Measurements from ENCODE around the gene CARNS1.
"Not testable (repeated sequence)": the region's sequence is repeated elsewhere in the genome, so short reads cannot be mapped to it uniquely, and the experiment has no call there.

CARNS1 gene

DNA sequence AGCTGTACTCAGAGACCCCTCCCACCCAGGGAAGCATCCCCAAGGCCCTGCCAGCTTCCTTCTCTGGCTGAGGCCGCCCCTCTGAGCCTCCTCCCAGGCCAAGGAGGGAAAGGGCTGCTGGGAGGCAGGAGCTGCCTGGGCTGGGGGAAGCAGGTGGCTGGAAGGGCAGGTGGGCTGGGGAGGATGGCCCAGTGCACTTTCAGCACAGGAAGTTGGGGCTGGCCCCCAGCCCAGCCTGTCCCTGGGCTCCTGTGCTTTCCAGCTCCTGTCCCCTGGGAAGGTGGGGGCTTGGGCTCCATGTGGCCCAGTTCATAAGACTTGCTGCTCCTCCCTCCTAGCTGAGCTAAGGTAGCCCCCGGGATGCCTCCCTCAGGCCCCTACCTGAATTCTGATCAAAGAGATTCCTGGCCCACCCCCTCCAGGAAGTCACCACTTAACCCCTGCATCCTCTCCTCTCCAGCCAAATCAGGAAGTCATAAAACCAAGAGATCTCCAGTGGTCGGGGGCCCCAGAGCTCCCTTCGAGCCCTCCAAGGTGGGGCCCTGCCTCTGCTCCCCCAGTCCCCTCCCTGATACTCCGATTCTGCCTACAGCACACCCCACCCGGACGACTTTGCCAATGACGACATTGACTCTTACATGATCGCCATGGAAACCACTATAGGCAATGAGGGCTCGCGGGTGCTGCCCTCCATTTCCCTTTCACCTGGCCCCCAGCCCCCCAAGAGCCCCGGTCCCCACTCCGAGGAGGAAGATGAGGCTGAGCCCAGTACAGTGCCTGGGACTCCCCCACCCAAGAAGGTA lies 18.7 kb upstream of the CARNS1 start:
- no peak for DNase-seq (ENCODE audit: low spot score)

DNA sequence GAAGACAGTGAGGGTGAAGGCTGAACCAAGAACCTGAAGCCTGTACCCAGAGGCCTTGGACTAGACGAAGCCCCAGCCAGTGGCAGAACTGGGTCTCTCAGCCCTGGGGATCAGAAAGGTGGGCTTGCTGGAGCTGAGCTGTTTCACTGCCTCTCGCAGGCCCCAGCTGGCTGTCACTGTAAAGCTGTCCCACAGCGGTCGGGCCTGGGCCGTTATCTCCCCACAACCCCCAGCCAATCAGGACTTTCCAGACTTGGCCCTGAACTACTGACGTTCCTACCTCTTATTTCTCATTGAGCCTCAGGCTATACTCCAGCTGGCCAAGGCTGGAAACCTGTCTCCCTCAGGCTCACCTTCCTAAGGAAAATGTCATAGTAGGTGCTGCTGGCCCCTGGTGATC lies 17.9 kb upstream of the CARNS1 start:
- no peak for DNase-seq (ENCODE audit: low spot score)

DNA sequence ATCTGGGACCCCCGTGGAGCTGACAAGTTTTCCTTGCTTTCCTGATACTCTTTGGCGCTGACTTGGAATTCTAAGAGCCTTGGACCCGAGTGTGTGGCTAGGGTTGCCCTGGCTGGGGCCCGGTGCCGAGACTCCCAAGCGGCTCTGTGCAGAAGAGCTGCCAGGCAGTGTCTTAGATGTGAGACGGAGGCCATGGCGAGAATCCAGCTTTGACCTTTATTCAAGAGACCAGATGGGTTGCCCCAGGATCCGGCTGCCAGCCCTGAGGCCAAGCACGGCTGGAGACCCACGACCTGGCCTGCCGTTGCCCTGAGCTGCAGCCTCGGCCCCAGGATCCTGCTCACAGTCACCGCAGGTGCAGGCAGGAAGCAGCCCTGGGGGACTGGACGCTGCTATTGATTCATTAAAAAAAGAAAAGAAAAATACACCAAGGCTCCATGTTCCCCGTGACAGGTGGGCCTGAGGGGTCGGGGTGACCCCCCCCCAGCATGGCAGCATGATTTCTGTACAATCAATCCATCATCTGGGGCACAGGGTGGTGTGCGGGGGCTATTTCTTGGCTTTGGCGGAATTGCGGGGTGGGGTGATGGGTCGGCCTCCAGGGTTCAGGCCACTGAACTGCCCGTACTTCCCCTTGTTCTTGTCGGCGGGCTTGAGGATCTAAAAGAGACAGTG lies 17.4 kb upstream of the CARNS1 start:
- DNase-seq (ENCODE audit: low spot score), result no peak

DNA sequence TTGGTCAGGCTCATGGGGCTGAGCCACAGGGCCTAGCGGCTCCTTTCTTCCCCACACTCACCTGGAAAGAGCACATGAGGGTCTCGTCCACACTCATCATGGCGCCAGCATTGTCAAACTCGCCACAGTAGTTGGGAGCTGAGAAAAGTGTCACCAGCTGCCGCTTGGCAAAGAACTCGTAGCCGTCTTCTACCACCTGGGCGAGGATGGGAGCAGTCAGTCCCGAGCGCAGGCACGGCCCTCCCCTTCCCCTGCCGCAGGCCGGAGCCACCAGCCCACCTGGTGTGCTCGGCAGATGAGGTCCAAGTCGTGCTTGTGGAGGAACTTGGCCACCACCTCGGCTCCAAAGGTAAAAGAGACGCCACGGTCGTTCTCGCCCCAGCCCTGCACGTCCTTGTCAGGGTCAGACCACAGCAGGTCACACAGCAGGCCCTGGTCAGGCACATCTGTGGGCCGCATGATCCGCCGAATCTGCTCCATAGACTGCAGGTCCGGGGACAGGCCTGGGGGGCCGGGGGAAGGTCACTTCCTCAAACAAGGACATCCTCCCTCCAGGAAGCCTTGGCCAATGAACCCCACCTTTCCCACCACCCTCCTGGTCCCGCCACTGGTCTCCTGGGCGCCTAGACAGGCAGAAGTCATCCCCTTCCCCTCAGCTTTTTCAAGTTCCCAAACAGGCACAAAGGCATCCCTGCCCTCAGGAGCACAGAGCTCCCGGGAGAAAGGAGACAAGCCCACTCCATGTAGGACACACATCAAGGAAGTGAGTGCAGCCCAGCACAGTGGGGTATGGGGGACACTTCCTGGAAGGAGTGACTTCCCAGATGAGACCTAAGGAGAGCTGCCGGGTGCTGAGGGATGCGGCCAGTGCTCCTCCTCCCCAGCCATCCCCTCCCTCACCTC lies 16.6 kb upstream of the CARNS1 start:
- DNase-seq (ENCODE audit: low spot score), result no peak

DNA sequence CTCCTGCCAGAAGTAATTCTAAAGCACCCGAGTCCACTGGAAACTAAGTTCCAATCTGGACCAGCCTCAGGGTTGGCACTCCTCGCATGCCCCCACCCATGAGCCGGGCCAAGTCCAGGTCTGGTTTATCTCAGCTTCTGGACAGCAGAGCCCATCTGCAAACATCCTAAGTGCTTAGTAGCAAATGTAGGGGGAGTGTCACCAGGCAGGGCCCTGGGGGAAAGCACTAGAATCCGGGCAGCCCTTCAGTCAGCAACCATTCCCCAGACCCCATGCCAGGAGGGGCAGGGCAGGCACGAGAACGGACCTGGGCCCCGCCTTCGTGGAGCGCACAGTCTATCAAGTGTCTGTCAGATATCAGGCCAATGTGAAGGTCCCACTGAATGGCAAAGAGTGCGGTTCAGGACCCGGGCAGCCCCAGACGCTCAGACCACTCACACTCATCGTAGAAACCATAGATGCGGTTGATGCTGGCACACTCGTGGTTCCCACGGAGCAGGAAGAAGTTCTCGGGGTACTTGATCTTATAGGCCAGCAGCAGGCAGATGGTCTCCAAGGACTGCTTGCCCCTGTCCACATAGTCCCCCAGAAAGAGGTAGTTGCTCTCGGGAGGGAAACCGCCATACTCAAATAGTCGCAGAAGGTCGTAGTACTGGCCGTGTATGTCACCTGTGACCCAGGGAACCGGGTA lies 15.1 kb upstream of the CARNS1 start:
- no peak for DNase-seq (ENCODE audit: low spot score)

DNA sequence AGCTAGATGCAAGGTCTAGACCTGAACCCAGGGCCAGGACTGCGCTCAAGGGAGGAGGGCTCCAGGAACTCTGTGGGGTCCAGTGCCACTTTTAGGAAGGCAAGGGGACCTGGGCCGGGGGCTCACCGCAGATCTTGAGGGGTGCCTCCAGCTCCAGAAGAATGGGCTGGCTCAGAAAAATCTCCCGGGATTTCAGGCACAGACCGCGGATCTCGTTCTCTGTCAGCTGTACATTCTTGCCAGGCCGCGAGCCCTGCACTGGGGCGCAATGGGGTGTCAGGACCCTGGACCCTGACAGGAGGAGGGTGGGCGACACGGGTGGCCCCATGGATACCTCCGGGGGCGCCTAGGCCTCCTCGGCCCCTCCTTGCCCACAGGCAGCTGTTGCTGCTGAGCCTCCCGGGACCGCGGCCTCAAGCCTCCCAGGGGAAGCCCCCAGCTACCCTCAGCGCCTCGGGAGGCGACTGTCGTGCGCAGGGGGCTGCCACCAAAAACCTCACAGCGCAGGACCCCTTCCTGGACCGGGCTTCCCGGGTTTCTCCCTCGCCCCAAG lies 14.5 kb upstream of the CARNS1 start:
- no peak for DNase-seq (ENCODE audit: low spot score)

DNA sequence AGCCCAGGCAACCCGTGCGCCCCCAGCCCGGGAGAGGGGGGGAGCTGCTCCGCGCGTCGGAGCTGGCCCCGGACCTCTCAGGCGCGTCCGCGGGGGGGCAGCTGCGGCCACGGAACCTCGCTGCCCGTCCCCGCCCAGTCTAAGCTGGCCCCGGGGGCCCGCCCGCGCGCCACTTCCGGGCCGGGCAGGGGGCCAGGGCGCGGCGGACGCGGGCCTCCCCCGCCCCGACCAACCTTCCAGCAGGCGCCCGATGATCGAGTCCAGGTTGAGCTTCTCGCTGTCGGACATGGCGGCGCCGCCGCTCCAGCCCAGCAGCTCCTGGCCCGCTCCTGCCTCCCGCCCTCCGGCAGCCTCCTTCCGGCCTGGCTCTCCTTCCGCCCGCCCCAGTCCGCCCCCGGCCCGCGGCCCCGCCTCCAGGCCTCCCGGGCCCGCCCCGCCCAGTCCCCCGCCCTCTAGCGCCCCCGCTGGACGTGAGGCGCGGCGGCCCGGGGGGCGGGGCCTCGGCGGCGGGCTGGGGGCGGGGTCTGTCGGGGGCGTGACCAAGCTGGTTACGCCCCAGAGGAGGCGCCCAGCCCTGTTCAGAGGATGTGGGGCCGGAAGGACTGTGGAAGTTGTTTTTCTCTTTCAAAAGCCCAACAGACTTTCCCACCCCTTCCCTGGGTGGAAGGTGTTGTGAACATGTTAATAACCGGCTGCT lies 13.8 kb upstream of the CARNS1 start, which contains the start of gene PPP1CA:
PPP1CA (minus strand) TSS at position 364 of the 697 bp plus-strand sequence; CDS start at position 288, 76 bp downstream.
- DNase-seq (ENCODE audit: low spot score), result peak; percentile 100

DNA sequence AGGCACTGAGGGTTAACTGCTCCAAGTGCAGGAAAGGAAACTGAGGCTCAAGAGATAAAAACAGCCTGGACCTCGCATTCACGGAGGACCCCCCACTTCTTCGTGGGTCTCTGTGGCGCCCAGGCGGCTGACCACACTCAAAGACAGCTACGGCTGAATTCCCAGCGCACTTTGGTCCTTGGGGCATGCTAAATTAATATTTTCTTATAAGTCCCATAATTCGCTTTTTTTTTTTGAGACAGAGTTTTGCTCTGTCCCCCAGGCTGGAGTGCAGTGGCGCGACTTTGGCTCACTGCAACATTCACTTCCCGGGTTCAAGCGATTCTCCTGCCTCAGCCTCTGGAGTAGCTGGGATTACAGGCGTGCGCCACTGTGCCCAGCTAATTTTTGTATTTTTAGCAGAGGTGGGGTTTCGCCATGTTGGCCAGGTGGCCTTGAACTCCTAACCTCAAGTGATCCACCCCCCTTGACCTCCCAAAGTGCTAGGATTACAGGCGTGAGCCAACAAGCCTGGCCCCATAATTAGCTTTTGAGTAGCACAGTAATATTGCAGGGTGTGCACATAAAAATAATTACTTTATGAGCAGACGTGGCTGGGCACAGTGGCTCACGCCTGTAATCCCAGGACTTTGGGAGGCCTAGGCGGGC lies 13.2 kb upstream of the CARNS1 start:
- DNase-seq (ENCODE audit: low spot score), result not testable (repeated sequence)

DNA sequence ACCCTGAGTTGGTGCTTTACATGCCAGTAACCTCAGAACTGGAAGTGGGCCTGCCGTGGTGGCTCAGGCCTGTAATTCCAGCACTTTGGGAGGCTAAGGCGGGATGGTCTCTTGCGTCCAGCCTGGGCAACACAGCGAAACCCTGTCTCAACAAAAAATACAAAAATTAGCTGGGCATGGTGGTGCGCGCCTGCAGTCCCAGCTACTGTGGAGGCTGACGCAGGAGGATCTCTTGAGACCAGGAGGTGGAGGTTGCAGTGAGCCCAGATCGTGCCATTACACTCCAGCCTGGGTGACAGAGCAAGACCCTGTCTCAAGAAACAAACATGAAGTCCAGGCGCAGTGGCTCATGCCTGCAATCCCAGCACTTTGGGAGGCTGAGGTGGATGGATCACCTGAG lies 12.4 kb upstream of the CARNS1 start:
- DNase-seq (ENCODE audit: low spot score), result not testable (repeated sequence)

DNA sequence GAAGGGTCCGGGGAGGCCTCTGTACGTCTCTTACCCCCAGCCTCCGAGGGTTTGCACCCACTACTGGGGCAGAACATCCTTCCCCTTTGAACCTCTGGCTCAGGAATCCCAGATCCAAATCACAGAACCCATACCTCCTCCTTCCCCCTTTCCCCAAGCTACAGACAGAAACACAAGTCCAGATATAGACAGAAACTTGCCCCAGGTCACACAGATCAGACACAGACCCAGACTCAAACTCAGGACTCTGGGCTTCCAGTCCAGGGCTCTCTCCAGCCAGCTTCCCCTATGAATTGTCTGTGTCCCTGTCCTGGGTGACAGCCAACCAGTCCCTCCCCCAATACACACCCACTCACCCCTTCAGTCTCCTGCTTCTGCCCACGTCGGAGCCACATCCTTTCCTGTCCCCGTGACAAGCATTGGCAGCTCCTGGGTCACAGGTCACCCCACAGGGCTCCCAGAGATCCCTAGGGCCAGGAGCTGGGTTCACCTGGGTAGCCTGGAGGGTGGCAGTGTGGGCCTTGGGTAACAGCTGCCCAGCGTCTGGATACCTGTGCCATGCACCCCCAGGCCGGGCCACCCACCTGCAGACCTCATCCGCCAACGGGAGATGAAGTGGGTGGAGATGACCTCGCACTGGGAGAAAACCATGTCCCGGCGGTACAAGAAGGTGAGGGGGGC lies 10.8 kb upstream of the CARNS1 start:
- DNase-seq (ENCODE audit: low spot score), result no peak

DNA sequence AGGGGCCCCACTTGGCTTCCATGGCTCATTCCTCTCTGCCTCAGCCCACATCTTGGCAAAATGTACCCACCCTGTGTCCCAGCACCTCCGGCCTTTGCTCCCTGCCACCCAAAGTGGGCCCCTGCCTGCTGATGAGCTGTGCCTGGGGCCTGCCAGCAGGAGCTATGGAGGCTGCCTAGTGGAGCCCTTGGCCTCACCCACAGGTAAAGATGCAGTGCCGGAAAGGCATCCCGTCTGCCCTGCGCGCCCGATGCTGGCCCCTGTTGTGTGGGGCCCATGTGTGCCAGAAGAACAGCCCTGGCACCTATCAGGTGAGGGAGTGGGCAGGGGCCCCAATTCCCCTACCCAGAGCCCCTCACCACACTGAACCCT lies 10.3 kb upstream of the CARNS1 start:
- no peak for DNase-seq (ENCODE audit: low spot score)

DNA sequence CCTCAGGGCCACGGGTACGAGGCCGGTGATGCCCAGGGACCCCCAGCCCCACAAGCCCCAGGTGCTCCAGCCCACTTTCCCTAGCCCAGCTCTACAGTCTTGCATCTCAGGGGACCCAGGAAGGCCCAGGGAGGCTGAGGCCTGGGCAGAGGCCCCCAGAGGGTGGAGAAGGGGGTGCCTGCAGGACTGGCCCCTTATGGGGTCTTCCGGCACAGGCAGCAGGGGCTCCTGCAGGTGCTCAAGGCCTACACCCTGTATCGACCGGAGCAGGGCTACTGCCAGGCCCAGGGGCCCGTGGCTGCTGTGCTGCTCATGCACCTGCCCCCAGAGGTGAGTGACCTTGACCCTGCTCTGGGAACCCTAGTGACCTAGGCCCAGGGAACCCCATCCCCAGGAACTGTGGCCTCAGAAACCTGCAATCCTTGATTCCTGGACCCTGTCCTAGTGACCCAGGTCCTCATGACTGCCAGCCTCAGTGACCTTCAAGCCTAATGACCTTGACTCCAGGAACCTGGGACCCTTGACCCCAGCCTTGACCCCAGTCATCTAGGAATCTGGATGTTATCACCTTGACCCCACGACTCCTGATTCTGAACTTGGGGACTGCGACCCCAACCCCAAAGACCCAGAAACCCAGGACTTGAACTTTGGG lies 9.7 kb upstream of the CARNS1 start:
- no peak for DNase-seq (ENCODE audit: low spot score)

DNA sequence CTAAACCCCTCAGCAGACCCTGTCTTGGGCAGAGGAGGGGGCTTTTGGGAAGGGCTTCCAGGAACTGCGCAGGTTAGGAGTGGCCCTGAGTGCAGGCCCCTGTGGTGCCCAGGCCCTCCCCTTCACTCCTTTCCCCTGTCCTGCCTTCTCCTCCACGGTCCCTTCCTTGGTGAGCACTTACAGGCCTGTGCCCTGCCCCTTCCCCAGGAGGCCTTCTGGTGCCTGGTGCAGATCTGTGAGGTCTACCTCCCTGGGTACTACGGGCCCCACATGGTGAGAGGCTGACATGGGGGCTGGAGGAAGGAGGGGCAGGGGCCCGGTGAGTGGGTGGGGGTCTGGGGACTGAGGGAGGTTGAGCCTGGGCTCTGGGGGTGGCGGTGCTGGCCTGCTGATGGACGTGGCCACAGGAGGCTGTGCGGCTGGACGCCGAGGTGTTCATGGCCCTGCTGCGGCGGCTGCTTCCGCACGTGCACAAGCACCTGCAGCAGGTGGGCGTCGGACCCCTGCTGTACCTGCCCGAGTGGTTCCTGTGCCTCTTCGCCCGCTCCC lies 9.0 kb upstream of the CARNS1 start:
- DNase-seq (ENCODE audit: low spot score), result no peak

DNA sequence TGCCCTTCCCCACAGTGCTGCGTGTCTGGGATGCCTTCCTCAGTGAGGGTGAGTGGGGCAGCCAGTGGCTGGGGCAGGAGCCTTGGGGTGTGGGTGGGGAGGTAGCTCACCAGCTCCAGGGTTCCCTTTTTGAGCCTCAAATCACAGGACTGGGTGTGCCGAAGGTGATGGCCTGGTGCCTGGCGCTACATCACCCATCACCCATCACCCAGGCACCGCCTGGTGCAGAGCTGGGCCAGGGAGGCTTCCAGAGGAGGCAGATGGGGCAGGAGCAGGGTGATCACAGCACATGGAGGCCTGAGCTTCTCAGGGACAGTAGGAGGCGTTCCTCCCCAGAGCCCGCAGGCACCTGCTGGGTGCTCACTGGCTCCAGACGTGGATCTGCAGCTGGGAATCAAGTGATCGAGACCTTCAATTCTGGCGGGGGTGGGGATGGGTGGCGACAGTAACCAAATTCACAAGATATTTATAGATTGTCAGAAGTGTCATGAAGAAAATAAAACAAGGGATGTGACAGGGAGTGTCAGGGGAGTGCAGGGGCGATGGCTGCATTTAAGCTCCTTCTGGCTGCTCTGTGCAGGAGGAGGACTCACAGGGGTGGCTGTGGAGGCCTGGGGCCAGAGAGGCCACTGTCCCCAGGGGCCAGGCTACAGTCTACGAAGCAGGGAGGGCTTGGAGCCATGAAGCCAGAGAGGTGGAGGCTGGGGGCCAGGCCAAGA lies 8.3 kb upstream of the CARNS1 start:
- no peak for DNase-seq (ENCODE audit: low spot score)

DNA sequence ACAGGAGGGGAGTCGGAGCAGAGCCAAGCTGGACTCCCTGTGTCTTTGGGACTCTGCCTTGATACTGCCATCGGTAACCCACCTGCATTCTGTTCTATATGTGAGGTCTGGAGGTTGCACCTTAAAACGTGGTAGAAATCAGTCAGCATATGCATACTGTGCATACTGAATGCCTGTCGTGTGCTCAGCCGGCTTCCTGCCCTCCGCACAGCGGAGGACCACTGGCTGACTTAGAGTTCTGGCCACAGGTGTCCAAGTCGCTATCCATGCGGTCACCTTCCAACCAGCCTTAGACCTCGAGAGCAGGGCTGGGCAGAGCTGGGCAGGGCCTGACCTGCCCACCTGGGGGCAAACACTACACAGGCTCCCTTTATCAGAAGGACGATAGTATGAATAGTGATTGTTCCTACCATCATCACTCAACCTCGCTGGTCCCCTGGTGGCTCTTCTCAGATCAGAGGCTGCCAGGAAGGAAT lies 7.8 kb upstream of the CARNS1 start:
- no peak for DNase-seq (ENCODE audit: low spot score)

DNA sequence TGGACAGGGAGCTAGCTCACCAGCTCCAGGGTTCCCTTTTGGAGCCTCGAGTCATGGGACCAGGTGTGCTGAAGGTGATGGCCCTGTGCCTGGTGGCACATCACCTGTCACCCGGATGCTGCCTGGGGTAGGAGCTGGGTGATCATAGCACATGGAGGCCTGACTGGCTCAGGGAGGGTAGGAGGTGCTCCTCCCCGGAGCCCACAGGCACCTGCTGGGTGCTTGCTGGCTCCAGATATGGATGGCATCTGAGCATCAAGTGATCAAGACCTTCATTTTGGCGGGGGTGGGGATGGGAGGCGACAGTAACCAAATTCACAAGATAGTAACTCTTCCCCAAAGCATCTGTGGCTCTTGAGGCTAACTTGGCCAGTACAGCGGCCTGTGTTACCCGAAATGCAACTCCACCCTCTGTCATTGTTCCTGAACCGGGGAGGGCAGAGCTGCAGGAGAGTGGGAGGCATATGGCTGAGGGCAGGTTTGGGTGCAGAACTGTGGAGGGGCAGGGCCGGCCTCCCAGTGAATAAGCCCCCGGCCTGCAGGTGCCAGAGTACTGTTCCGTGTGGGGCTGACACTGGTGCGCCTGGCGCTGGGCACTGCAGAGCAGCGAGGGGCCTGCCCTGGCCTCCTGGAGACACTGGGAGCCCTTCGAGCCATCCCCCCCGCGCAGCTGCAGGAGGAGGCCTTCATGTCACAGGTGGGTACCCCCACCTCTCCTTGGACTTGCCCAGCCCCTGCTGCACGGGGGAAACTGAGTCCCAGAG lies 6.9 kb upstream of the CARNS1 start:
- DNase-seq (ENCODE audit: low spot score), result no peak

DNA sequence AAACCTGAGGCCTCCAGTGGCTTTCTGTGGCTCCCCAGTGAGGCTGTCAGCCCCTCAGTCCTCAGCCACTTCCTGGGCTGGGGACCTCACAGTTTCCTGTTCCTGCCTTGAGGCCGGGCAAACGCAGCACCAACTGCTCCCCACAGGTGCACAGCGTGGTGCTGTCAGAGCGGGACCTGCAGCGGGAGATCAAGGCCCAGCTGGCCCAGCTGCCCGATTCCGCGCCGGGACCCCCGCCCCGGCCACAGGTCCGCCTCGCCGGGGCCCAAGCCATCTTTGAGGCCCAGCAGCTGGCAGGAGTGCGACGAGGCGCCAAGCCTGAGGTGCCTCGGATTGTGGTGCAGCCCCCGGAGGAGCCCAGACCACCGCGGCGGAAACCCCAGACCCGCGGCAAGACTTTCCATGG lies 6.2 kb upstream of the CARNS1 start:
- no peak for DNase-seq (ENCODE audit: low spot score)

Measured in iPS-NIHi11 (cell line).